ENCODE results near the gene KAT7. TPM values are rescaled to one million over a fixed set of nuclear protein-coding genes. Genes with fewer than 3 reads are reported as not detected.

KAT7 gene
- total and polyA plus RNA-seq, 10 of the 15 experiments (the other 5 are each of a cell fraction or from before 2014, with no cell fraction given), result 6.6 to 45.8 (median 26.3) TPM

GRCh38 chr17:49830605-49831004, 42.1 kb downstream of the KAT7 start (continued):
- TF ChIP-seq BCL3 (IDR thresholded peaks at IDR 0.05; ENCODE audit: borderline replicate concordance, insufficient read depth, low read depth, low read length, poor library complexity, severe bottlenecking), result no peak
- TF ChIP-seq MLLT1 (IDR thresholded peaks at IDR 0.05), result no peak
- TF ChIP-seq BCLAF1 (IDR thresholded peaks at IDR 0.05), result no peak
- TF ChIP-seq POU2F2 (IDR thresholded peaks at IDR 0.05; ENCODE audit: borderline replicate concordance, low read depth, low read length), result no peak

GRCh38 chr17:49832840-49833599, 44.5 kb downstream of the KAT7 start:
- Histone ChIP-seq H3K9ac (ENCODE audit: control insufficient read depth, insufficient read depth, low read length) (no peak overlapping the region), H3K79me2 (ENCODE audit: control insufficient read depth, insufficient read depth, low read length) (no peaks in the 10 kb centered on the region), H3K27ac (ENCODE audit: control insufficient read depth, insufficient read depth) (no peak overlapping the region), H4K20me1 (ENCODE audit: control insufficient read depth, insufficient read depth) (no peaks in the 10 kb centered on the region), H3K9me3 (replicated peaks; ENCODE audit: control insufficient read depth, insufficient read depth, low read length) (no peaks in the 10 kb centered on the region), H2AFZ (ENCODE audit: control insufficient read depth, low read depth, low read length) (no peak overlapping the region), H3K27me3 (replicated peaks in 1 of 2; ENCODE audit: control insufficient read depth in 2 of 2, insufficient read depth in 2 of 2, low read length in 1 of 2) (no peaks in the 10 kb centered on the region), H3K4me3 (no peak overlapping the region), H3K4me2 (ENCODE audit: control insufficient read depth, insufficient read depth) (no peak overlapping the region), H3K36me3 (ENCODE audit: control insufficient read depth in 2 of 2, insufficient read depth in 2 of 2, low read length in 1 of 2) (peaks cover 5 to 15% of the 10 kb centered on the region in 2 experiments), H3K4me1 (ENCODE audit: control insufficient read depth, insufficient read depth, low read length) (no peaks in the 10 kb centered on the region)
- intact Hi-C loops (cut with micrococcal nuclease; ENCODE audit: unreplicated experiment), result no loop called here
- TF ChIP-seq BCL11A (IDR thresholded peaks at IDR 0.05; ENCODE audit: low read depth, low read length) (no peak), RUNX3 (IDR thresholded peaks at IDR 0.05; ENCODE audit: low read length) (no peak), NRF1 (conservative IDR thresholded peaks at IDR 0.05; ENCODE audit: low read depth, low read length) (no peak), DPF2 (IDR thresholded peaks at IDR 0.05) (no peak), RAD51 (IDR thresholded peaks at IDR 0.05) (no peak), ATF2 (IDR thresholded peaks at IDR 0.05; ENCODE audit: low read length) (no peak)
- FAIRE-seq (no peak), ATAC-seq (no peak), DNase-seq (ENCODE audit: low read depth, low spot score) (no peak)
- CTCF ChIA-PET, result interaction anchor here (0.8 to 1.9 kb wide), 4 partner anchors 13 to 275 kb away, joined by 3 to 5 read pairs (median 3); partner anchors contain the start of gene DLX3
- SMC1A ChIA-PET (ENCODE audit: uncharacterized antibody, unreplicated experiment), result no interaction called here
- POLR2A ChIA-PET, result no interaction called here
- 87% methylated on average over 7 of the region's 7 CpGs for WGBS (ENCODE audit: insufficient coverage, insufficient replicate concordance, low lambda C conversion rate, missing lambda C conversion rate)
- in situ Hi-C loops (cut with MboI), result no loop called here
- RAD21 ChIA-PET (ENCODE audit: unreplicated experiment), result no interaction called here
- BruUV-seq (replicated peaks), result TSS peak; percentile 14

Data from GM12878 (cell line).